GM13977 (cell line): ENCODE data around the gene CLEC20A.

Experiments
- DNase-seq: peaks from one replicate; pipeline ENCODE4 v3.0.0; 2012; ENCODE audit warnings: low spot score
- in situ Hi-C: fragments of 300-500 bp; cut with MboI; formaldehyde crosslinking; loops from one replicate; pipeline ENCODE4 v1.12.0; 2022; ENCODE audit warnings: low sequenced_read_pairs, low pct_unique_long_range_greater_than_20kb, mixed read lengths, inconsistent platforms; ENCODE audit not compliant: unreplicated experiment
- TF ChIP-seq, protein P1 (sequence below): IDR thresholded peaks from 2 replicates; pipeline ENCODE4 v1.5.1; 2012; ENCODE audit warnings: mild to moderate bottlenecking, control low read depth; ENCODE audit not compliant: insufficient read depth; ENCODE audit errors: extremely low read depth, missing control alignments

The CLEC20A gene

DNA sequence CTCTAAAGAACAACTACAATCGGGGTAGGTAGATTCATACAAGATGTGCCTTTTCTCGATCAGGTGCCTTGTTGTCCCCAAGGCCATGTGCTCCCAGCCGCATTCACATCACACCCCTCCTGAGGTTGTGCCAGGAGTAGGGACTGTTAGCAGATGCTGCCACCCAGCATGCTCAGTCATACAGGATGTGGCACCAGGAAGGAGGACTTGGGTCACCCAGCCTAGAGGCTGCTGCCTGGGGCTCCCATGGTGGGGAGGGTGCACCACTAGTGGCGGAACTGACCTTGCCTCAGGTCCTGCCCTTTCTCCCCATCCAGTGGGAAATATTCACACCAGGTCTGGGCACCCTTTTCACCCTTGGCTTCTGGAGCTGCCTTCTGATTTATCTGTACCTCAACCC is 24.5 kb upstream of the CLEC20A start:
- TF ChIP-seq, protein P1, sequence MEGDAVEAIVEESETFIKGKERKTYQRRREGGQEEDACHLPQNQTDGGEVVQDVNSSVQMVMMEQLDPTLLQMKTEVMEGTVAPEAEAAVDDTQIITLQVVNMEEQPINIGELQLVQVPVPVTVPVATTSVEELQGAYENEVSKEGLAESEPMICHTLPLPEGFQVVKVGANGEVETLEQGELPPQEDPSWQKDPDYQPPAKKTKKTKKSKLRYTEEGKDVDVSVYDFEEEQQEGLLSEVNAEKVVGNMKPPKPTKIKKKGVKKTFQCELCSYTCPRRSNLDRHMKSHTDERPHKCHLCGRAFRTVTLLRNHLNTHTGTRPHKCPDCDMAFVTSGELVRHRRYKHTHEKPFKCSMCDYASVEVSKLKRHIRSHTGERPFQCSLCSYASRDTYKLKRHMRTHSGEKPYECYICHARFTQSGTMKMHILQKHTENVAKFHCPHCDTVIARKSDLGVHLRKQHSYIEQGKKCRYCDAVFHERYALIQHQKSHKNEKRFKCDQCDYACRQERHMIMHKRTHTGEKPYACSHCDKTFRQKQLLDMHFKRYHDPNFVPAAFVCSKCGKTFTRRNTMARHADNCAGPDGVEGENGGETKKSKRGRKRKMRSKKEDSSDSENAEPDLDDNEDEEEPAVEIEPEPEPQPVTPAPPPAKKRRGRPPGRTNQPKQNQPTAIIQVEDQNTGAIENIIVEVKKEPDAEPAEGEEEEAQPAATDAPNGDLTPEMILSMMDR: no peak
- no peak for DNase-seq
- in situ Hi-C loops: loop anchor here (25.0 kb wide), 1 partner anchor 184 kb away; no protein-coding TSS in a partner anchor

DNA sequence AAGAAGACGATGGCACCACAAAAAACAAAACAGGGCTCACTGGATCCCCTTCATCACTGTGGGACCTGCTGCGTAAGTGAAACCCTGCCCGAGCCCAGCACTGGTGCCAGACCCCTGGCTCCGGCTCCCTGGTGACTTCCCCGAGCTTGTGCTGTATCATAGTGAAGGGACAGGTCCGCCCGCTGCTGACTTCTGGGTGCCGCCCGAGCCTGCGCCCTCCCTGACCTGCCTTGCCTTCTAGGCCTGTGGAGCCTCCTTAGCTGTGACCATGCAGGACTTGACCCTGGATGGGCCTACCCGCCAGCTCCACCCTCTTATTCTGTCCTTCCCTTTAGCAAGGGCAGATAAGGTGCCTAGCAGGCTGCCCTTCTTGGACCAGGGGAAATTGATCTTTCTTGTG is 24.0 kb upstream of the CLEC20A start:
- TF ChIP-seq, protein P1: no peak
- in situ Hi-C loops: loop anchor here (25.0 kb wide), 1 partner anchor 184 kb away; no protein-coding TSS in a partner anchor
- DNase-seq: no peak

DNA sequence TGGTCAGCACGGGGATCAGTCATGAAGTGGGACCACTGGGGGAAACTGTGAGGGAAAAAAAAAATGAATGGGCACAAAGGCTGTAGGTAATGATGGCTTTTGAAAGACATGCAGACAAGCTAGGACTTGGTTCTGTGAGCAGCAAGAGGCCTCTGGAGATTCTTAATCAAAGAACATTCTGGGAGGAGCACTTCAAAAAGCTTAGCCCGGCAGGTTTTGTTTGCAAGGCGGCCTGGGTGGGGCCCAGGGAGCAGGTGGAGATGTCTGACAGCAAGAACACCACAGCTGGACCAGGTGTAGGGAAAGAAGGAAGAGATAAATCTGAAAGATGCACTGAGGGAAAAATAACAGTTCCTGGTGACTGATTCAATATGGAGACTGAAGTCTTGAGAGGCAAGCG is 22.1 kb upstream of the CLEC20A start:
- TF ChIP-seq, protein P1: no peak
- in situ Hi-C loops: loop anchor here (25.0 kb wide), 1 partner anchor 182 kb away; no protein-coding TSS in a partner anchor
- no peak for DNase-seq

DNA sequence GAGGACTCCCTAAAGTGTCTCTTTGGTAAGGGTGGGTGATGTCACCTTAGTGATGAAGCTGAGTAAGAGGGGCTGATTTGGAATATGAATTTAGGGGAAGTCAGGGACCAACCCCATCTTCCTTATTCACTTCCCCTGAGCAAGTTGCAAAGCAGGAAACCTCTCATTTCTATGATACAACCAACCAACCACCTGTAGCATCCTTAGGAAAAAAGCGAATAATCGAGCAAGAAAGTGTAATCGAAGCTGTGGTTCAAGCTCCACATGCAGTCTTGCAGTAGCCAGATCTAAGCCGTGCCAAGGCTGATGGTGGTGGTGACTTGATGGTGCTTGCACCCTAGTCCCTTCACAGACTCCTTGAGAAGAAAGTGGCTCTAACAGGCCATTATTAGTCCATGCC is 19.3 kb upstream of the CLEC20A start:
- in situ Hi-C loops: loop anchor here (25.0 kb wide), 1 partner anchor 179 kb away; no protein-coding TSS in a partner anchor
- TF ChIP-seq, protein P1: no peak
- DNase-seq: no peak

DNA sequence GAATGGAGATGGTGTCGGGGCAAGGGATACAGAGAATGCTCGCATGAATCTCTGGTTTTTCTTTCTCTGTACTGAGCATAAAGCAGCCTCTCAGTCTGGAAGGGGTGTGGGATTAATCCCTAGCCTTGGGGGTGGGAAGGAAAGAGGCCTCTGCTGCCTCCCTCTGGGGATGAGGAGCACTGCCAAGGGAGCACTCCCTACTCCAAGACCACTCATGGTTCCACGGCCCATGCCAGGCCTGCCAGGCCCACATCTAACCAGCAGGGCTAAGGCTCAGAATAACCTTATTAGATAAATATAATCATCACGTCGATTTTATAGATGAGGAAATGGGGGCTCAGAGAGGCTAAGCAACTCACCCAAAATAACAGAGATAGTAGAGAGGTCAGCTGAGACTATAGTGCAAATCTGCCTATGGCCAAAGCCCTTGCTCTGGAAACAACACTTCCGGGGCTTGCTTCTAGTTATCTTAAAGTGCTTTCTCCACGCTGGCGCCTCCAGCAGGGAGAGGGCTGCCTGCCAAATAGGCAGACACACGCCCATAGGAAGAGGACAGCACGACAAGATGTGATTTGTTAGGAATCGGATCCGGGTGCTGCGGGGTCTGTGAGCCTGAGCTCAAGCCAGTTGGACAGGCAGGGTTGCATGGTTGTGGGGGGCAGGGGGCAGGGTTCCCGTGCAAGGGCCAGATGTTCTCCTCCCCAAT is 16.7 kb upstream of the CLEC20A start:
- no peak for DNase-seq
- in situ Hi-C loops: loop anchor here (25.0 kb wide), 1 partner anchor 176 kb away; no protein-coding TSS in a partner anchor
- TF ChIP-seq, protein P1: no peak

DNA sequence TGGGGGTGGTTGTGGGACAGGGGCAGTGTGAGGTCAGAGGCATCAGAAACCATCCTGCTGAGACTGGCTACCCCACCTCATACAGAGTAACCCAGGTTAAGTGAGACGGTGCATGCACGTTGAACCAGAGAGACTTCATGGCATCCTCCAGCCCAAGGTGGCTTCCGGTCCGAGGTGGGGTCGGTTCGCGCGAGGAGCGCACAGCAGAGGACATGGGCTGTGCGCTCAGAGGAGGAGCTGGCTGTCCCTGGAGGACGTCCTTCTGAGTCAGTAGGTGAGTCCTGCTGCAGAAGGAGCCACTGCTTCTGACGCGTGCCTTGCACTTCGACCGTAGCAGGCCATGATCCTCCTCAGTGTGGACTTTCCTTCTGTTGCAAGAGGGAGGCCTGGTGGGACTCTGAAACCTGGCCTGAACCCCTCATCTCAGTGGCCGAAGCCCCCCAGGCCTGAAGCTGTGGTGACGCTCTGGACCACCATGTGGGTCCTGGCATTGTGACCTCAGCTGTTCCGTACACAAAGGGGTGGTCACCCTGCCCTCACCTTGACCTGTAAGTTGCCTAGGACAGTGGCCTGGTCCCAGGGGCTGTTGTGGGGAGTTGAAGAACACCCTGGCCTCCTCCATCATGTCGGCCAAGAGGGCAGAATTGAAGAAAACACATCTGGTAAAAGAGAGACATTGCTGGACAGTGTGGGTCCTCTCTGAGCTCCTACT is 16.0 kb upstream of the CLEC20A start, which contains the start of gene TEX35:
Gene TEX35, plus strand, starts transcription at position 544 of the 712 bp plus-strand sequence. Its CDS starts 80 bp downstream, at position 624.
- in situ Hi-C loops: loop anchor here (25.0 kb wide), 1 partner anchor 175 kb away; no protein-coding TSS in a partner anchor
- DNase-seq: no peak
- TF ChIP-seq, protein P1: no peak
